Measurements from ENCODE around the gene LATS1. TPM values are rescaled to one million over a fixed set of nuclear protein-coding genes. Genes with fewer than 3 reads are reported as not detected.
"Not testable (repeated sequence)": the region's sequence is repeated elsewhere in the genome, so short reads cannot be mapped to it uniquely, and the experiment has no call there.

The LATS1 gene
- total RNA-seq, 1 experiment from 2014 or later, result 25.1 TPM

GRCh38 chr6:149746147-149746946 lies 28.4 kb upstream of the LATS1 start, which contains the start of gene NUP43:
Gene NUP43, minus strand, starts transcription at chr6:149746529. Its CDS starts 34 bp downstream, at chr6:149746495.
- no peak within 1 kb of the TSS for H4K5ac ChIP-seq (ENCODE audit: insufficient read length, low read depth, low read length)
- no peaks in the 10 kb centered on the region for H3K79me1 ChIP-seq (ENCODE audit: insufficient read depth, low read depth, low read length, poor library complexity, severe bottlenecking)
- peak within 1 kb of the TSS; percentile 73 for H3K18ac ChIP-seq (ENCODE audit: insufficient read length, low read depth, low read length)
- peaks cover 17 to 20% of the 10 kb centered on the region in 2 experiments for H3K4me1 Mint-ChIP-seq
- no peak within 1 kb of the TSS for H2BK120ac ChIP-seq (ENCODE audit: low read depth, low read length, poor library complexity, severe bottlenecking)
- peaks cover 8 to 25% (median 21%) of the 10 kb centered on the region in 3 experiments for H3K36me3 Mint-ChIP-seq (ENCODE audit: insufficient read depth in 1 of 3, low read depth in 3 of 3)
- no peak within 1 kb of the TSS for H3T11ph ChIP-seq (ENCODE audit: low read length)
- H3K27me3 ChIP-seq (ENCODE audit: insufficient read depth, low read length), result no peaks in the 10 kb centered on the region
- peak within 1 kb of the TSS; percentile 88 for H3K14ac ChIP-seq (ENCODE audit: insufficient read depth, low read length)
- H2AK5ac ChIP-seq (ENCODE audit: insufficient read length, low read length), result no peak within 1 kb of the TSS
- H2BK15ac ChIP-seq (ENCODE audit: low read depth, low read length), result no peak within 1 kb of the TSS
- H2BK12ac ChIP-seq (ENCODE audit: insufficient read length, low read depth, low read length), result no peak within 1 kb of the TSS
- no peak within 1 kb of the TSS for H3K4ac ChIP-seq (ENCODE audit: low read depth, low read length)
- H3K4me1 ChIP-seq (ENCODE audit: insufficient read depth, low read length), result peaks cover 2% of the 10 kb centered on the region; the same call in 1 of the 2 replicates
- peaks cover 5% of the 10 kb centered on the region for H3K23me2 ChIP-seq (ENCODE audit: insufficient read length, low read depth, low read length, poor library complexity, severe bottlenecking)
- H2AFZ ChIP-seq (ENCODE audit: low read length), result no peak within 1 kb of the TSS
- H3K9me3 Mint-ChIP-seq, result no peaks in the 10 kb centered on the region
- H3K23ac ChIP-seq (ENCODE audit: insufficient read length, low read depth, low read length), result no peak within 1 kb of the TSS
- peak within 1 kb of the TSS; percentile 76 for H3K4me2 ChIP-seq (ENCODE audit: insufficient read depth, insufficient read length, low read length)
- peak within 1 kb of the TSS; percentile 86 for H3K9ac ChIP-seq (ENCODE audit: extremely low read depth, insufficient read length, low read length)
- peak; percentile 61 for TF ChIP-seq CTCF (conservative IDR thresholded peaks at IDR 0.05)
- DNase-seq, result peak; percentile 96
- H4K91ac ChIP-seq (ENCODE audit: insufficient read length, low read depth, low read length), result no peak within 1 kb of the TSS
- H3K27ac ChIP-seq (ENCODE audit: insufficient read length, low read depth, low read length), result no peak within 1 kb of the TSS
- no peak within 1 kb of the TSS for H4K8ac ChIP-seq (replicated peaks; ENCODE audit: insufficient read length, low read depth, low read length)
- H3K9me3 ChIP-seq (ENCODE audit: control insufficient read depth, low read depth, low read length), result no peaks in the 10 kb centered on the region
- H3K4me3 Mint-ChIP-seq, result peak within 1 kb of the TSS; percentile 95 to 96
- no peak within 1 kb of the TSS for H2BK5ac ChIP-seq (ENCODE audit: insufficient read length, low read length)
- H4K20me1 ChIP-seq (ENCODE audit: control insufficient read depth, insufficient read depth, insufficient read length), result no peaks in the 10 kb centered on the region
- no peak within 1 kb of the TSS for H2BK20ac ChIP-seq (ENCODE audit: low read depth, low read length, poor library complexity, severe bottlenecking)
- no CpG with 5 or more reads among the region's 41 CpGs for WGBS (ENCODE audit: extremely low coverage, insufficient read length, low lambda C conversion rate)
- H3K27me3 Mint-ChIP-seq (ENCODE audit: low read depth), result no peaks in the 10 kb centered on the region
- H3K79me2 ChIP-seq (ENCODE audit: insufficient read depth, low read length), result peaks cover 13% of the 10 kb centered on the region; the same call in 1 of the 2 replicates
- peak within 1 kb of the TSS; percentile 92 to 97 (median 96) for H3K27ac Mint-ChIP-seq
- no peak within 1 kb of the TSS for H3K56ac ChIP-seq (ENCODE audit: insufficient read length, low read depth, low read length)

GRCh38 chr6:149745252-149745651 lies 27.4 kb upstream of the LATS1 start:
- not testable (repeated sequence) for H2AFZ ChIP-seq (ENCODE audit: low read length); H3K4ac ChIP-seq (ENCODE audit: low read depth, low read length); H3K56ac ChIP-seq (ENCODE audit: insufficient read length, low read depth, low read length); H2AK5ac ChIP-seq (ENCODE audit: insufficient read length, low read length); H3K79me1 ChIP-seq (ENCODE audit: insufficient read depth, low read depth, low read length, poor library complexity, severe bottlenecking); H3K18ac ChIP-seq (ENCODE audit: insufficient read length, low read depth, low read length); H3K9me3 Mint-ChIP-seq; H2BK120ac ChIP-seq (ENCODE audit: low read depth, low read length, poor library complexity, severe bottlenecking); H3K23me2 ChIP-seq (ENCODE audit: insufficient read length, low read depth, low read length, poor library complexity, severe bottlenecking); H4K91ac ChIP-seq (ENCODE audit: insufficient read length, low read depth, low read length); H3K23ac ChIP-seq (ENCODE audit: insufficient read length, low read depth, low read length); H4K8ac ChIP-seq (replicated peaks; ENCODE audit: insufficient read length, low read depth, low read length); H2BK5ac ChIP-seq (ENCODE audit: insufficient read length, low read length); H3T11ph ChIP-seq (ENCODE audit: low read length); H4K5ac ChIP-seq (ENCODE audit: insufficient read length, low read depth, low read length); H2BK20ac ChIP-seq (ENCODE audit: low read depth, low read length, poor library complexity, severe bottlenecking); H3K9me3 ChIP-seq (ENCODE audit: control insufficient read depth, low read depth, low read length); H3K4me1 ChIP-seq (ENCODE audit: insufficient read depth, low read length); H3K27me3 ChIP-seq (ENCODE audit: insufficient read depth, low read length); H3K14ac ChIP-seq (ENCODE audit: insufficient read depth, low read length); H3K79me2 ChIP-seq (ENCODE audit: insufficient read depth, low read length); H3K9ac ChIP-seq (ENCODE audit: extremely low read depth, insufficient read length, low read length); H2BK12ac ChIP-seq (ENCODE audit: insufficient read length, low read depth, low read length); H3K27ac ChIP-seq (ENCODE audit: insufficient read length, low read depth, low read length); H3K27me3 Mint-ChIP-seq (ENCODE audit: low read depth); H2BK15ac ChIP-seq (ENCODE audit: low read depth, low read length); DNase-seq; H4K20me1 ChIP-seq (ENCODE audit: control insufficient read depth, insufficient read depth, insufficient read length)
- H3K4me3 Mint-ChIP-seq, result peak overlapping the region; percentile 95 to 96
- peak overlapping the region in 2 of 3 experiments; percentile 27 to 57; a peak in 2 of 7 replicates for H3K27ac Mint-ChIP-seq
- peak overlapping the region; percentile 76 for H3K4me2 ChIP-seq (ENCODE audit: insufficient read depth, insufficient read length, low read length)
- H3K36me3 Mint-ChIP-seq (ENCODE audit: insufficient read depth in 1 of 3, low read depth in 3 of 3), result peaks cover 8 to 36% (median 32%) of the 10 kb centered on the region in 3 experiments; a peak in 6 of 7 replicates
- WGBS (ENCODE audit: extremely low coverage, insufficient read length, low lambda C conversion rate), result no CpG with 5 or more reads among the region's 10 CpGs
- H3K4me1 Mint-ChIP-seq, result peaks cover 12 to 13% of the 10 kb centered on the region in 2 experiments
